Measurements from ENCODE around the gene TM4SF18.

The TM4SF18 gene

DNA sequence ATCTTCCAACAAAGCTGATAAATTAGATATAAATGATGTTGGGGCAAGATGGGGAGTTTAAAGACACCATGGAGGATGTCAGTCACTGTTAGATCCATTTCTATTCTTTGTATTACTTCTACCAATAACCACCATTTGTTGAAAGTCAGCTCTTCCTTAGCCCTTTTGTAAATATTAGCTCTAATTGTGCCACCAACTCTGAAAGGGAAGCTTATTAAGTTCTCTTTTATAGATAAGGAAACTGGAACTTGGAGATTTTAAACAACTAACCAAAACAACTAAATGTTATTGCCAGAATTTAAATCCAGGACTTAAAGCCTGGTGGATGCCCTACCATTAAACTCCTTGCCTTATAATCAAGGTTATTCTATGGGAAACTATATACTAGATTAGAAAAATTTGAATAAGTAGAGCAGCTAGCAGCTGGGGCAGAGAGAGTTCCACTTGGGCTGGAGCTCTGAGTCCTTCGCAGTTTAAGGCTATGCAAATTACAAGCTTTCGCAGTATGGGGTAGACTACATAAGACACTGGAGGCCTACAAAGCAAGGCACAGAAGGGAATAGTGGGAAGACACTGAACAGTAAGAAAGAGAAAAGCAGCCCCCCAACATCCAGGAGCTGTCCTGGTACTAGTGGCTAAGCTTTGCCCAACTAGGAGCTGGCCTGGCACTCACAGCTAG lies 52.6 kb downstream of the TM4SF18 start:
- no peak for DNase-seq

DNA sequence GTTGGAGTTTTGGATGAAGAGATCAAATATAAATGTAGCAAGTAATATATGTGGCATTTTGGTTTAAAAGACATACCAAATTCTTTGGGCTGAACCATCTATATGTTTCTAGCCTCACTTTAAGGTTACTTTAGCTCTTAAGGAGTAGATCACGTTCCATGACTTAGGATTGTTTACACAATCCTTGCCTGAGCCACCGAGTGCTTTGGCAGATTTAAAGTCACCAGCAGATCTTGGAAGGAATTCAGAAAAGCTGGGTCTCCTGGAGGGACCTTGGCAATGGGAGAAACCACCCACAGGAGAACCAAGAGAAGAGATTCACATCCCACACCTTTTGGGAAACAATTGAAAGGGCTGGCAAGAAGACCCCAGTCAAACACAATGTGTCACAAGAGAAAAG lies 54.5 kb downstream of the TM4SF18 start:
- no peak for DNase-seq

DNA sequence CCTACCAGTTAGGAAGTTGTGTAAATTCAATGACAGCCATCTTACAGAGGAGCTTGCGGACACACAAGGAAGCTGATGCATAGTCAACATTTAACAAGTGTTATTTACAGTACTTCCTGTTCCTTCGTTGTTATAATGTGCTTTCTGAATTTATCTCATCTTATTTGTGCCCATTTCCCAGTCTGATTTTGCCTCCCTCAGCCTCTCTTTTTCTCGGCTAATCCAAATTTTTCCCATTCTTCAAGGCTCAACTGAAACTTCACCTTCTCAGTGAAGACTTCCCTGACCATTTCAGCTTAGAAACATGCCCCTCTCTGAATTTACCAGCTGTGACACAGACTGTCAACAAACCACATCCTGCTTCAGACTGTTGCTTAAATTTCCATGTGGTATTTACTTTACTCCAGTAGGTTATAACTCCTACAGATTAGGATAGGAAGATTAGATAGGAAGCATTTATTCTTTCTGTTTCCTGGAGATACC lies 56.1 kb downstream of the TM4SF18 start:
- DNase-seq: peak; percentile 17

DNA sequence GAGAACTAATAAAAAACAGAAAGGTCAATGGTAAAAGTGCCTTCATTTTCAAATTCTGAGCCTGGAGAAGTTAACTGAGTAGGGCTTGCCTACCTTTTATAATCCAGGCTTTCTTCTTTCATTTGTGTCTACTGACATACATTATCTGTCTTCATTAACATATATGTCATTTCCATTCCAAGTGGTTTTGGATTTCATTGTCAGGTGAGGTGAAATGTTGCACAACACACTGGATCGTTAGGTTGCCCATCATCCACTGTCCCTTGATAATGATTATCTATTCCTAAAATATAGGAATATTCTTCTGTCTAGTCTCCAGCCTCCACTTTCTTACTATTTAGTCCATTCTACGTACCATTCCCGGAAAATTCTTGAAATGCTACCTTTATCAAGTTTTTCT lies 56.8 kb downstream of the TM4SF18 start:
- no peak for DNase-seq

DNA sequence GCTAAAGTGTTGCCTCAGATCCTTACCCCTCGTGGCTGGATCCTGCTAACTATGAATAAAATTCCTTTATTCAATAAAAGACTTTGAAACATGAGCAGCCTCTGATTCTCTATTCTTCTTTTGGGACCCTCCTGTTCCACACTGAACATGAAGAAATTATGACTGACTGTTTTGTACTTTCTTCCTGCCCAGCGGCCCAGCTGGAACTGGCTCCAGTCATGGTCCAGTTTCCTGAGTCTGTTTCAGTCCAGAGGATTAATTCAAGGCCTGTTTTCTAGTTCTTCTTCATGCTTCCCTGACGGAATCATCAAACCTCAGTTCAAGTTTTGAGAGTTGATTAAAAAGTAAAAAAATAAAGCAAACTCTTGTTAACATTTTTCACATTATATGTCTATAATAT lies 59.2 kb downstream of the TM4SF18 start:
- no peak for DNase-seq

DNA sequence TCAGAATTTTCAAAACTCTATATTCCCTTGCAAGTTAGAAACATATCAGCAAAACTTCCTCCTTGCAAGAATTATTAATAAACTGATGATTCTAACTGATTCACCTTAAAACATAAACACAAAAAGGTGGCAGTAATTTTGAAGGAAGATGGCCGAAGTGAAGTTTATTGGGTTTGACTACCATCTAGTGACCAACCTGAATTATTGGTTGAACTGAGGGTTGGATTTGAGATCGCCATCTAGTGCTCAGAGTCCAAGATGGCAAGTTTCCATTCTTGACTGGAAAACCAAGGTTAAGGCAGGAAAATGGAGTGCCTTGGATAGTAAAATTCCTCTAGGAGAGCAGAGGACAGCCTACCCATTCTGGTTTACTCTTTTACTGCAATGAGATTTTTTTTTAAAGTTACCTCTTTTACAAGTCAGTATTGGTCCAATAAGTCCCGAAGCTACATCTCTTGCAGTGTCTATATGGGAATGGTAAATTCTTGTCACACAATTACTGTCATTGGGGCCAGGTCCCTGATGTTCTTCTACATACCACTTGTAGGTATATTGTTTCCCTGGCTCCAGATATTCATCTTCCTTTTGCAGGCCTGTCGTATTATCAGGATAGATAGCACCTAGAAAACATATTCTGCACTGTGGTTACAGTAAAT lies 60.2 kb downstream of the TM4SF18 start:
- peak; percentile 73 for DNase-seq

DNA sequence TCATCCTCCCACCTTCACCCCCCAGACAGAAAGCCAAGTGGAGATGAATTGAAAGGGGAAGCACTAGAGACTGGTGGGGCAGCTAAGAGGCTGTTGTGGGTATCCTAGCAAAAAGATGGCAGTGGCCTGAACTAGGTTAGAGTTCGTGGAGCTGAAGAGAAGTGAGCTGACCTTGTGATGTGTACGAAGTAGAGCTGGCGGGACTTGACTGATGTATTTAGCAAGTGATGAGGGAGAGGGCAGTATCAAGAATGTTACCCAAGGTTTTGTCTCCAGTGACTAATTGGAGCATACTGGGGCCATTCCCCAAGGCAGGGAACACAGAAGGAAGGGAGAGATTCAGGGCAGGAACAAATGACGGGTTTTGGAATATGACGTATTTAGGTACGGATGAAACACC lies 61.8 kb downstream of the TM4SF18 start:
- no peak for DNase-seq

DNA sequence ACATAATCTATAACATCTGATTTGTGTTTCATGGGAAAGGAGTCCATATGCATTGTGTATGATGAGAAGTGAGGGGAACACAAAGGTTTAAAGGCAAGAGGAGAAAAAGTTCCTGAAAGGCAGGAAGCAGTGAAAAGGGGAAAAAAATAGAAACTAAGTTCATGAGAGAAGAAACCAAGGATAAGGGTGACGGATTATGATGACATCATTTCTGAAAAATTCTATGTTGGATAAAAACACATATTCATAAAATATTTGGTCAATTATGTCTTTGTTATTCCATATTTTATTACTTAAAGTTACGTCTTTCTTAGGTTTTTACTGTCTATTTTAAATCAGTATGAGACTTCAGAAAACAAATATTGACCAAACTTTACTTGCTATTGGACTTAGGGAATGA lies 63.3 kb downstream of the TM4SF18 start:
- DNase-seq: no peak

DNA sequence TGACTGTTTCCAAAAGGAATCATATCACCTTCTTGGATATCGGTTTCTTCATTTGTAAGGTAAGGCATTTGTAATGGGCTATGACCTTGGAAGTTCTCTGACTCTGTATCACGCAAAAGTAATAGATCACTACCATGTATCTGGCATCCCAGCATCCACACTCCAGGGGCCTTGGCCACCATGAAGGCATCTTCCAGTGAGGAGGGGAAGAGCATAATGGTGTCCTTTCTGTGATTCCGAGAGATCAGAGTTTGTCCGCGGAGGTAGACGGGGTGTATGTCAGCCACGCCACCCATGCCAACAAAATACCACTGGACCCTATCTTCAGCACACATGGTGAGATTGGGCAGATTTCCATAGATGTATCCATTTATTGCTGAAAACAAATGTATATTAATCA lies 63.7 kb downstream of the TM4SF18 start:
- DNase-seq: no peak
